ENCODE data around the gene WSB2.

WSB2 gene

GRCh38 chr12:118053071-118053985, 7.7 kb downstream of the WSB2 start:
- no peak for ATAC-seq
- Mint-ChIP-seq H3K4me1 (peaks cover 9% of the 10 kb centered on the region), H3K27ac (no peak overlapping the region), H3K27me3 (no peaks in the 10 kb centered on the region), H3K36me3 (peaks cover 51% of the 10 kb centered on the region), H3K9me3 (no peaks in the 10 kb centered on the region), H3K4me3 (no peak overlapping the region)

GRCh38 chr12:118052324-118053070, 8.5 kb downstream of the WSB2 start:
- Mint-ChIP-seq H3K4me3 (no peak overlapping the region), H3K27me3 (no peaks in the 10 kb centered on the region), H3K27ac (no peak overlapping the region), H3K4me1 (peaks cover 9% of the 10 kb centered on the region), H3K36me3 (peaks cover 55% of the 10 kb centered on the region), H3K9me3 (no peaks in the 10 kb centered on the region)
- no peak for ATAC-seq

- Mint-ChIP-seq H3K27ac (no peak overlapping the region), H3K9me3 (no peaks in the 10 kb centered on the region), H3K4me3 (no peak overlapping the region), H3K27me3 (no peaks in the 10 kb centered on the region), H3K4me1 (peaks cover 7% of the 10 kb centered on the region), H3K36me3 (peaks cover 59% of the 10 kb centered on the region)
- ATAC-seq, result no peak
These were observed 9.7 kb downstream of the WSB2 start for GRCh38 chr12:118050972-118051910.

- Mint-ChIP-seq H3K4me1 (no peaks in the 10 kb centered on the region), H3K9me3 (no peaks in the 10 kb centered on the region), H3K27ac (no peak overlapping the region), H3K27me3 (no peaks in the 10 kb centered on the region), H3K36me3 (peaks cover 68% of the 10 kb centered on the region), H3K4me3 (no peak overlapping the region)
- ATAC-seq, result no peak
These were observed 14.5 kb downstream of the WSB2 start for GRCh38 chr12:118046430-118046829.

- no peak for ATAC-seq
- no peak overlapping the region for H3K4me3 Mint-ChIP-seq
- no peaks in the 10 kb centered on the region for H3K9me3 Mint-ChIP-seq
- no peaks in the 10 kb centered on the region for H3K27me3 Mint-ChIP-seq
- H3K4me1 Mint-ChIP-seq, result no peaks in the 10 kb centered on the region
- no peak overlapping the region for H3K27ac Mint-ChIP-seq
- H3K36me3 Mint-ChIP-seq, result peaks cover 69% of the 10 kb centered on the region
These were observed 16.4 kb downstream of the WSB2 start for GRCh38 chr12:118044577-118044976.

- no peaks in the 10 kb centered on the region for H3K27me3 Mint-ChIP-seq
- ATAC-seq, result no peak
- H3K4me3 Mint-ChIP-seq, result no peak overlapping the region
- peaks cover 69% of the 10 kb centered on the region for H3K36me3 Mint-ChIP-seq
- H3K9me3 Mint-ChIP-seq, result no peaks in the 10 kb centered on the region
- H3K4me1 Mint-ChIP-seq, result no peaks in the 10 kb centered on the region
- no peak overlapping the region for H3K27ac Mint-ChIP-seq
These were observed 16.9 kb downstream of the WSB2 start for GRCh38 chr12:118044075-118044474.

- no peak overlapping the region for H3K4me3 Mint-ChIP-seq
- no peak overlapping the region for H3K27ac Mint-ChIP-seq
- no peak for ATAC-seq
- no peaks in the 10 kb centered on the region for H3K9me3 Mint-ChIP-seq
- H3K27me3 Mint-ChIP-seq, result no peaks in the 10 kb centered on the region
- H3K4me1 Mint-ChIP-seq, result no peaks in the 10 kb centered on the region
- H3K36me3 Mint-ChIP-seq, result peaks cover 72% of the 10 kb centered on the region
These were observed 18.9 kb downstream of the WSB2 start for GRCh38 chr12:118042091-118042490.

GRCh38 chr12:118038137-118038536, 22.8 kb downstream of the WSB2 start:
- peaks cover 89% of the 10 kb centered on the region for H3K36me3 Mint-ChIP-seq

GRCh38 chr12:118036672-118037411, 24.1 kb downstream of the WSB2 start:
- Mint-ChIP-seq H3K9me3 (no peaks in the 10 kb centered on the region), H3K36me3 (peaks cover 77% of the 10 kb centered on the region), H3K4me3 (no peak overlapping the region), H3K4me1 (peaks cover 27% of the 10 kb centered on the region), H3K27ac (peak overlapping the region; percentile 80), H3K27me3 (no peaks in the 10 kb centered on the region)
- ATAC-seq, result no peak

More at GRCh38 chr12:118038137-118038536, 22.8 kb downstream of the WSB2 start:
- Mint-ChIP-seq H3K27ac (no peak overlapping the region), H3K4me1 (peaks cover 27% of the 10 kb centered on the region), H3K4me3 (no peak overlapping the region), H3K9me3 (no peaks in the 10 kb centered on the region), H3K27me3 (no peaks in the 10 kb centered on the region)
- no peak for ATAC-seq

- H3K27ac Mint-ChIP-seq, result peak overlapping the region; percentile 80
- H3K36me3 Mint-ChIP-seq, result peaks cover 66% of the 10 kb centered on the region
- no peaks in the 10 kb centered on the region for H3K9me3 Mint-ChIP-seq
- peak overlapping the region; percentile 2 for H3K4me3 Mint-ChIP-seq
- H3K4me1 Mint-ChIP-seq, result peaks cover 27% of the 10 kb centered on the region
- ATAC-seq, result peak; percentile 91
- H3K27me3 Mint-ChIP-seq, result no peaks in the 10 kb centered on the region
These were observed 25.6 kb downstream of the WSB2 start for GRCh38 chr12:118035190-118036041.

GRCh38 chr12:118034429-118035189, 26.4 kb downstream of the WSB2 start:
- Mint-ChIP-seq H3K4me3 (no peak overlapping the region), H3K27me3 (no peaks in the 10 kb centered on the region), H3K4me1 (peaks cover 27% of the 10 kb centered on the region), H3K9me3 (no peaks in the 10 kb centered on the region), H3K36me3 (peaks cover 64% of the 10 kb centered on the region), H3K27ac (peak overlapping the region; percentile 80)
- no peak for ATAC-seq

- H3K27me3 Mint-ChIP-seq, result no peaks in the 10 kb centered on the region
- H3K4me1 Mint-ChIP-seq, result peaks cover 27% of the 10 kb centered on the region
- H3K36me3 Mint-ChIP-seq, result peaks cover 61% of the 10 kb centered on the region
- no peak for ATAC-seq
- no peak overlapping the region for H3K4me3 Mint-ChIP-seq
- H3K9me3 Mint-ChIP-seq, result no peaks in the 10 kb centered on the region
- H3K27ac Mint-ChIP-seq, result no peak overlapping the region
These were observed 27.1 kb downstream of the WSB2 start for GRCh38 chr12:118033902-118034301.

- no peak overlapping the region for H3K27ac Mint-ChIP-seq
- ATAC-seq, result no peak
- H3K4me1 Mint-ChIP-seq, result peaks cover 27% of the 10 kb centered on the region
- peaks cover 55% of the 10 kb centered on the region for H3K36me3 Mint-ChIP-seq
- H3K27me3 Mint-ChIP-seq, result no peaks in the 10 kb centered on the region
- H3K9me3 Mint-ChIP-seq, result no peaks in the 10 kb centered on the region
- no peak overlapping the region for H3K4me3 Mint-ChIP-seq
These were observed 27.7 kb downstream of the WSB2 start for GRCh38 chr12:118033323-118033722.
